Stimulated activated CD4-positive, alpha-beta T cell treated with anti-CD3 and anti-CD28 coated beads, Interleukin-15, amount 100 ng/mL, for 24 hours (primary cell): ENCODE measurements around the gene RUNX2.
"Not testable (repeated sequence)": the region's sequence is repeated elsewhere in the genome, so short reads cannot be mapped to it uniquely, and the experiment has no call there.

Source experiments
- DNase-seq: peaks from one replicate; pipeline ENCODE4 v3.0.0-alpha.2; 2020

RUNX2 gene

GRCh38 chr6:45327956-45328522 lies at the start of gene RUNX2:
TSS of gene RUNX2 (plus strand) at chr6:45328330. CDS start at chr6:45328727, 397 bp downstream.
- no peak for DNase-seq

DNA sequence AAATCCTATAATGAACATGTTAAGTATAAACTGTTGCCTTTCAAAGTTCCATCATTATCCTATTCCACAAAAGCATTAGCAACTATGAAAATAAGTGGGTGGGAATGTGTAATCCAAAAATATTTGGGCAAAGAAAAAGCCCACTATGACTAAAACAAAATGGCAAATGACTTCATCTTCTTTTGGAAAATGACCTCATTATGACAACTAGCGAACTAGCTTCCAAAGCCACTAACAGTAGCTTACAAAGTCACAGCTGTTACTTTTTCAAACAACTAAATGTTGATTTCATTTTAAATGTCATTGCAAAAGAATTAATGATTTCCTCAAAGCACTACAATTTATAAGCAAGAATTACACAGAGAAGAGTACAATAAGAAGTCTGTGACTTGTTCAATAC lies 49.8 kb upstream of the RUNX2 start:
- no peak for DNase-seq

DNA sequence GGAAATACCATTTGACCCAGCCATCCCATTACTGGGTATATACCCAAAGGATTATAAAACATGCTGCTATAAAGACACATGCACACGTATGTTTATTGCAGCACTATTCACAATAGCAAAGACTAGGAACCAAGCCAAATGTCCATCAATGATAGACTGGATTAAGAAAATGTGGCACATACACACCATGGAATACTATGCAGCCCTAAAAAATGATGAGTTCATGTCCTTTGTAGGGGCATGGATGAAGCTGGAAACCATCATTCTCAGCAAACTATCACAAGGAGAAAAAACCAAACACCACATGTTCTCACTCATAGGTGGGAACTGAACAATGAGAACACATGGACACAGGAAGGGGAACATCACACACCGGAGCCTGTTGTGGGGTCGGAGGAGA lies 41.4 kb upstream of the RUNX2 start:
- DNase-seq: not testable (repeated sequence)

GRCh38 chr6:45289751-45290514 lies 38.2 kb upstream of the RUNX2 start:
- no peak for DNase-seq

DNA sequence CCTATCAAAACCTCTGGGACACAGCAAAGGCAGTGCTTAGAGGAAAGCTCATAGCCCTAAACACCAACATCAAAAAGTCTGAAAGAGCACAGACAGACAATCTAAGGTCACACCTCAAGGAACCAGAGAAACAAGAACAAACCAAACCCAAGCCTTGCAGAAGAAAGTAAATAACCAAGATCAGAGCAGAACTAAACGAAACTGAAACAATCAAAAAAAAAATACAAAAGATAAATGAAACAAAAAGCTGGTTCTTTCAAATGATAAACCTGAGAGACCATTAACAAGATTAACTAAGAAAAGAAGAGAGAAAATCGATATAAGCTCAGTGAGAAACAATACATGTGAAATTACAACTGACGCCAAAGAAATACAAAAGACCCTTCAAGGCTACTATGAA lies 34.8 kb upstream of the RUNX2 start:
- no peak for DNase-seq

GRCh38 chr6:45294065-45294701 lies 33.9 kb upstream of the RUNX2 start:
- DNase-seq: not testable (repeated sequence)

DNA sequence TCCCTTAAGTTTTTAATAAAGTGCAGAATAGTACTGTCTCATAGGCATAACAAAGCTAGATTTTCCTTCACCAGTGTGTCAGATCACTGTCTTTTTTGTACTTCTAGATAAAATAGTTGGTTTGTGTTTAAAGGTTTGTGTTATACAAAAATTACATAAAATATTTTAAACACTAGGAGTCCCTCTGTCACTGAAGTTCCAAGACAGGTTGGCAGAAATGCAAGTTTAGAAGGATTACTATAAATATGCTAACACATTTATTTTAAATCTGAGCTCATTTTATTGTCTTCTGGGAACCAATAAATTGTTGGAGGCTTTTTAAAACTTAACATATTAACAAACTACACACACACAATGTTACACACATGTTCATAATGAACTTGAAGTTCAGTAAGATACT lies 30.8 kb upstream of the RUNX2 start:
- DNase-seq: no peak

- no peak for DNase-seq
Measured at GRCh38 chr6:45299096-45299581, 29.0 kb upstream of the RUNX2 start.

- DNase-seq: no peak
Measured at GRCh38 chr6:45300736-45301135, 27.4 kb upstream of the RUNX2 start.

DNA sequence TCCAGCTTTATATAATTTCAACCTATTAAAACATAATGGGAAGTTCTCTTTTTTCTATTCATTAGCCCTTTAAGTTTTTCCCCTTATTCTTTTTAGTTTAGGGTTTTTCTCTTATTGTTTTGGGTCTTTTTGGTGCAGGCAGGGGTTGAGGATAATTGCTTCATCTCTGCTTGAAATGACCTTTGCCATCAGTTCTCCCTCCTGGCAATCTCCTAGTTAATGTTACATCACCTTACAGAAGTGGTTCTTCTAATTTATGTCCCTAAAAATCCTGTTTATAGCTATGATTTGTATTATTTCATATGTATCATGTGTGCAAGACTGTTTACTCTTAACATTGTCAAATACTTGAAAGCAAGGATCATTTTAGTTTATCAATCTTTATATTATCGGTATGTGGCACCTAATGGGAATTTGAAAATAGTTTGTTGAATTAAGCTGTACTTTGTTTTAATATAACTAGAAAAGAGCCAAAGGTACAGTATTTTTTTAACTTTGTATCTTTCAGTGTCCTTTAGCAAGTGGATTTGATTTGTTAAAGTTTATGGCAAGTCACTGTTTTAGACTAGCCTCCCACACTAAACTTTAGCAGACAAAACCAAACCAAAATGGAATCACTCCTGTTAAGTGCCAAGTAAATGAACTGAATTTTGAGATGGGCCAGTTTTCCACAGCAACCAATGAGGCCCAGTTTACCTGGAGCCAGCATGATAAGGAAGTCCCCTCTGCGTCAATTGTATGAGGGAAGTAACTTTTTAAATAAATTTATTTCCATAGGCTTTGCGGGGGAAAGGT lies 26.6 kb upstream of the RUNX2 start:
- no peak for DNase-seq

GRCh38 chr6:45302832-45303231 lies 25.3 kb upstream of the RUNX2 start:
- no peak for DNase-seq

DNA sequence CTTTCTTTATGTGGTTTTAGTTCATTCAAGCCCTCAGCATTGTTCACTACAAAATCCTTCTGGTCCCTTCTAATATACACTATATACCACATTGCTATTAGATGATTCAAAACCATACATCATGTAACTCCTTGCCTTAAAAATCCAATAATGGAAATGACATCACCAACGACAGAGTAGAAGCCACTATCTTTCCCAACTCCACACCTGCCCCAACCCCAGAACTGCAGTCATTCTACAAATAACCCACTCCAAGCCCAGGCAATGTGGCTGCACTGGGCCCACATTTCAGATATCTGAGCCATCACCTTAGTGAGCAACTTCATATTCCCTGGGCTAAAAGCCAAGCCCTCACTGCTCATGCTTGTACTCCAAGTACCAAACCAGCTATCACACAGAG lies 22.6 kb upstream of the RUNX2 start:
- DNase-seq: no peak

- DNase-seq: peak; percentile 8
Measured at GRCh38 chr6:45310118-45310788, 17.9 kb upstream of the RUNX2 start.

- DNase-seq: no peak
Measured at GRCh38 chr6:45314146-45314545, 14.0 kb upstream of the RUNX2 start.

DNA sequence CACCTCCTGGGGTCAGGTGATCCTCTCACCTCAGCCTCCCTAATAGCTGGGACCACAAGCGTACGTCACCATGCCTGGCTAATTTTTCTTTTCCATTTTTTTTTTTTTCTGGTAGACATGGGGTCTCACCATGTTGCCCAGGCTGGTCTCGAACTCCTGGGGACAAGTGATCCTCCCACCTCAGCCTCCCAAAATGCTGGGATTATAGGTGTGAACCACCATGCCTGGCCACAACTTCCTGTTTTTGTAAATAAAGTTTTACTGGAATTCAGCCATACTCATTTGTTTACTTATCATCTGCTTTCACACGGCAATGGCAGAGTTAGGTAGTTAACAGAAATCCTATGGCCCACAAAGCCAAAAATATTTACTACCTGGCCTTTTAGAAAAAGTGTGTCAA lies 7.8 kb upstream of the RUNX2 start:
- DNase-seq: no peak

DNA sequence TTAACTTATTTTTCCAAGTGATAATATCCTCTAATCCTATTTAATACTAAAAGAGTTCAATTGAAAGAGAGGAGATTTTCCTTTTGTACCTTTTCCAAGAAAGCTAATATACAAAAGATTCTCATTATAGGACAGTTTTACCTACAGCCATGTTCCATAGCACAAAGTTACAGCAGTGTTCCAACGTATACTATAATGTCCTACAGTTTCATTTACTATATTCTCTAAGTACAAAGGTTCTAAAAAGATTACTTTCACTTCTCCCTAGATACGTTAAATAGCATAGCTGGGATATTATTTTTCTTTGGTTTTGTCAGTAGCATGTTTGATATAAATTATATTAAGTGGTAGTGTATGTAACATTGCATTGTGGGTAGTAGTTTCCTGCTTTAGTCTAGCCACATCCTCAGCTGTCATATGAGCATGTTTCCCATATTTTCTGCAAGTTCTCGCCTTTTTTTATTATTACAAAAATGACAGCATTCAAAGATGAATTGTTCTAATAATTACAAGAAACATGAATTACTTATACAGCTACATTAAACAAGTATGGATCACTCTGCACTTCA lies 4.4 kb upstream of the RUNX2 start:
- DNase-seq: no peak

- no peak for DNase-seq
Measured at GRCh38 chr6:45326698-45327417, 1.3 kb upstream of the RUNX2 start.

- DNase-seq: no peak
Measured at GRCh38 chr6:45328523-45328922, 393 bp downstream of the RUNX2 start.

DNA sequence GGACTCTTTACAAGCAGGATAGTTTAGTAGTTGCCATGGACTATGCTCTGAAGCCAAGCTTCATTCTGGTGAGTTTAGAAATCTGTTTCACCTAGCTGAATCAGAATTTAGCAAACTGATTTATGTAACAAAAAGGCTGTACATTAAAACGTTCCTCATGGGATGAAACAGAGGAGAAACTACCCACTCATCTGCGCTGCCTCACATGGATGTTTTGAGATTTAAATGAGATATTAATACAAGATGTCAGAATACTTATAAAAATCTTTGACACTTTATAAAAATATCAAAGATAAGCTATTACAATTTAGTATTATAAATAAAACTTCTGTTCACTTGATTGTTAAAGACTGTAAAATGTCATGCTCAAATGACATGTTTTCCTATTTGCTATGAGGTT lies 16.8 kb downstream of the RUNX2 start:
- DNase-seq: no peak

DNA sequence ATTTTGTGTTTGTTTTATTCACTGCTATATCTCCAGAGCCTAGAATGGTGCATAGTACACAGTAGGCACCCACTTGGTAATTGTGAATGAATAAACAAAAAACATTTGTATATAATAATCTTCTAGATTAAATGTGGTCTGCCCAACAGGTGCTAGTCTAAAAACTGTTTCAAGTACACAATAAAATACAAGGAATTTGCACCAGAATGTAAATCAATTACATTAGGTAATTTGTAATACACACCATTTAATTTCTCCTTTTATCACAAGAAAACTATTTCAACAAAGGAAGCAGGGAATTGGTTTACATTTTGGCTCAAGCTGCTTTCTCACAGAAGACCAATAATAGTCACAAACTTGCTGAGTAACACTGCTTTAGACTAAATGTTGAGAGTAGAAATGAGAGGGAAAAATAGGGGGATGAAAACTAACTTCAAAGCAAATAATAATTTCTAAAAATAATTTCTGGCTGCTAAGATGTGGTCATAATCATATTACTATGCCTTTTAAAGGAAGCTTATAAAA lies 22.1 kb downstream of the RUNX2 start:
- DNase-seq: no peak

DNA sequence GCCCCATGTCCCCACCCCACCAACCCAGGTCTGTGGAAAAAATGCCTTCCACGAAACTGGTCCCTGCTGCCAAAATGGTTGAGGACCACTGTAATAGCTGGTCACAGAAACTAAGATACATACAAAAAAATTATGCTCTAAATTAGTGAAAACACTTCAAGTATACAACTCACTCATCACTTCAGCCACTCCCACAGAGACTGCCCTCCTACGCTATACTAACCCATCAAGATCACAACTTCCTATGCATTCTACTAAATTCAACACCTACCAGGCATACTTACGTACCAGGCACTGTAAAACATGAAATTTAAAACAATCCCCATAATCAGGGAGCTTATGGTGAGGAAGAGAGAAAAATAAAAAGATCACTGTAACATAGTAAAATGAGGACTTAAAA lies 22.9 kb downstream of the RUNX2 start:
- no peak for DNase-seq
